CD4-positive, alpha-beta T cell (primary cell): ENCODE measurements around the gene TBC1D22A. TPM values are rescaled to one million over a fixed set of nuclear protein-coding genes. Genes with fewer than 3 reads are reported as not detected.

ENCODE experiments used
- ATAC-seq: fragments of 200-7000 bp; cut with Tn5 transposase; one replicate; pipeline ENCODE4 v1.10.0; 2022; ENCODE audit warnings: mild to moderate bottlenecking; ENCODE audit not compliant: poor library complexity
- CTCF ChIA-PET: fragments of 350-600 bp; sonication (Branson Sonifier 250); formaldehyde crosslinking; loops from one replicate; lab custom pipeline; 2021; ENCODE audit warnings: antibody characterized with exemption, inconsistent platforms; lab: Charles Lee
- POLR2A ChIA-PET: fragments of 350-600 bp; sonication (Branson Sonifier 250); formaldehyde crosslinking; loops from one replicate; lab custom pipeline; 2021; ENCODE audit warnings: antibody characterized with exemption, inconsistent platforms; lab: Charles Lee
- DNase-seq, 14 experiments: peaks; one replicate each; pipeline ENCODE4 v3.0.0-alpha.2; 2013 to 2020; ENCODE audit warnings: mixed read lengths in 2 of 14
- H3K27ac ChIP-seq, 2 donors: one replicate each; pipeline versions ENCODE4 v1.5.1 to v1.7.0; 2013; ENCODE audit warnings: low read length in 2 of 2, low read depth in 1 of 2, mild to moderate bottlenecking in 1 of 2
- H3K27me3 ChIP-seq, 2 experiments: 1 replicate in 1 of 2; 2 replicates in 1 of 2; pipeline versions ENCODE4 v1.6.1 to v1.7.0; 2013; ENCODE audit warnings: low read length in 2 of 2, control low read depth in 1 of 2, mild to moderate bottlenecking in 1 of 2, moderate library complexity in 1 of 2; ENCODE audit not compliant: insufficient read depth in 2 of 2, control insufficient read depth in 1 of 2
- H3K36me3 ChIP-seq: one replicate; pipeline ENCODE4 v1.6.1; 2013; ENCODE audit warnings: low read length, control low read depth; ENCODE audit not compliant: insufficient read depth
- H3K4me1 ChIP-seq: one replicate; pipeline ENCODE4 v1.6.1; 2013; ENCODE audit warnings: low read length, control low read depth; ENCODE audit not compliant: insufficient read depth
- H3K4me3 ChIP-seq: one replicate; pipeline ENCODE4 v1.5.1; 2013; ENCODE audit warnings: mild to moderate bottlenecking, low read length, moderate library complexity
- H3K9me3 ChIP-seq, 2 experiments: 1 replicate in 1 of 2; 2 replicates in 1 of 2; pipeline versions ENCODE4 v1.6.1 to v1.7.0; 2013; ENCODE audit warnings: low read length in 2 of 2, mild to moderate bottlenecking in 2 of 2, control low read depth in 1 of 2, moderate library complexity in 1 of 2; ENCODE audit not compliant: control insufficient read depth in 1 of 2, insufficient read depth in 1 of 2
- H3K27ac Mint-ChIP-seq: one replicate; pipeline ENCODE4 v1.8.0; 2020; ENCODE audit warnings: mixed read lengths
- H3K27me3 Mint-ChIP-seq: one replicate; pipeline ENCODE4 v1.8.0; 2021; ENCODE audit warnings: mixed read lengths
- H3K36me3 Mint-ChIP-seq: one replicate; pipeline ENCODE4 v1.8.0; 2021; ENCODE audit warnings: low read depth, mixed read lengths
- H3K4me1 Mint-ChIP-seq: one replicate; pipeline ENCODE4 v1.8.0; 2021; ENCODE audit warnings: low read depth, mixed read lengths
- H3K4me3 Mint-ChIP-seq: one replicate; pipeline ENCODE4 v1.8.0; 2020; ENCODE audit warnings: mild to moderate bottlenecking, mixed read lengths
- H3K9me3 Mint-ChIP-seq: one replicate; pipeline ENCODE4 v1.8.0; 2020; ENCODE audit warnings: mixed read lengths
- intact Hi-C, 2 experiments: fragments of 100-400 bp; cut with DNase I in 1 of 2; cut with micrococcal nuclease in 1 of 2; formaldehyde crosslinking; loops; one replicate each; pipeline versions ENCODE4 v1.15.1 to v1.9.0; 2023 to 2025; cut with DNase I, micrococcal nuclease
- total RNA-seq, 174 experiments: library from RNA in 2 of 174; stranded (reverse) in 2 of 174; gene quantifications; one replicate each; pipeline ENCODE4 v1.2.3 and lab custom pipeline; 2021 to 2026
- TF ChIP-seq, protein P1 (sequence below): fragments of 200-600 bp; IDR thresholded peaks from one replicate; pipeline ENCODE4 v1.8.0; 2022; ENCODE audit warnings: antibody characterized with exemption, mild to moderate bottlenecking

TBC1D22A gene
- total RNA-seq, 2 experiments from 2014 or later: 27.1 to 31.7 TPM

DNA sequence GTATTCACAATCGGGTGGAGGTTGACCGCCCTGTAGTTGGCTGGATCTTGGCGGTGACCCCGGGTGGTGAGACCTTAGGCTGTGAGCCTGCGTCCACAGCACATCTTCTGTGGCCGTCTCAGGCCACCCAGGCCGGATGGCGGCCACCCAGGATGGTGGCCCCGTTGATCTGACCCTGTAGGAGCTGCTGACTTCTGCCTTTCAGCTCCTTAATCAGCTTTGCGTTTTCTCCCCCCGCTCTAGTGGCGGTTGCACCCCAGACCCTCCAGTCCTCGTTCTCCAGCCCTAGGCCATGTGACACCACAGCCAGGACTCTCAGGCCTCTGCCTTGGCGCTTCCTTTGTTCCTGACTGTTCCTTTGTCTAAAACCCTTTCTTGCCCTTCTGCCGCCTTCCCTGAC, 244.0 kb downstream of the TBC1D22A start:
- Histone ChIP-seq H3K27ac (no peak overlapping the region), H3K4me1 (no peaks in the 10 kb centered on the region), H3K36me3 (peaks cover 40% of the 10 kb centered on the region), H3K4me3 (no peak overlapping the region), H3K27me3 (no peaks in the 10 kb centered on the region), H3K9me3 (no peaks in the 10 kb centered on the region)
- Mint-ChIP-seq H3K36me3 (peaks cover 7% of the 10 kb centered on the region), H3K27me3 (no peaks in the 10 kb centered on the region), H3K9me3 (no peaks in the 10 kb centered on the region), H3K4me3 (no peak overlapping the region), H3K27ac (no peak overlapping the region), H3K4me1 (no peaks in the 10 kb centered on the region)
- no peak for ATAC-seq
- TF ChIP-seq, protein P1, sequence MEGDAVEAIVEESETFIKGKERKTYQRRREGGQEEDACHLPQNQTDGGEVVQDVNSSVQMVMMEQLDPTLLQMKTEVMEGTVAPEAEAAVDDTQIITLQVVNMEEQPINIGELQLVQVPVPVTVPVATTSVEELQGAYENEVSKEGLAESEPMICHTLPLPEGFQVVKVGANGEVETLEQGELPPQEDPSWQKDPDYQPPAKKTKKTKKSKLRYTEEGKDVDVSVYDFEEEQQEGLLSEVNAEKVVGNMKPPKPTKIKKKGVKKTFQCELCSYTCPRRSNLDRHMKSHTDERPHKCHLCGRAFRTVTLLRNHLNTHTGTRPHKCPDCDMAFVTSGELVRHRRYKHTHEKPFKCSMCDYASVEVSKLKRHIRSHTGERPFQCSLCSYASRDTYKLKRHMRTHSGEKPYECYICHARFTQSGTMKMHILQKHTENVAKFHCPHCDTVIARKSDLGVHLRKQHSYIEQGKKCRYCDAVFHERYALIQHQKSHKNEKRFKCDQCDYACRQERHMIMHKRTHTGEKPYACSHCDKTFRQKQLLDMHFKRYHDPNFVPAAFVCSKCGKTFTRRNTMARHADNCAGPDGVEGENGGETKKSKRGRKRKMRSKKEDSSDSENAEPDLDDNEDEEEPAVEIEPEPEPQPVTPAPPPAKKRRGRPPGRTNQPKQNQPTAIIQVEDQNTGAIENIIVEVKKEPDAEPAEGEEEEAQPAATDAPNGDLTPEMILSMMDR: no peak
- ChIA-PET CTCF (no interaction called here), POLR2A (no interaction called here)
- DNase-seq: no peak
- intact Hi-C loops: no loop called here

DNA sequence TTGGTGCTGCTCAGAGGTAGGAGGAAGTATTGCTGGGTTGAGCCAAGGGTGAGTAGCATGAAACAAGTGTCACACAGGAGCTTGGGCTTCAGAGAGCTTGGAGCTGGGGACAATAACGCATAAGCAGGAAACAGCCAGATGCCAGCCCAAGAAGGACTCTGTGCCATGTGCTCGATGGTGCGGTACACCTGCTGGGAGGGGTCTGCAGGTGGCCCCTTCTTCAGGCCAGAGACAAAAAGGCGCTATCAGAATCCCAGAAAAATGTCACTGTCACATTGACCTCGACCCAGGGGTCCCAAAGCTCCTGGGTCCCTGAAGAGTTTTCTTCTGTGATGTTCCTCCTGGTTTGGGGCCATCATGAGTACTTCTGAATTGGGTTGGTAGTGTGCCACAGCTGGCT, 244.4 kb downstream of the TBC1D22A start:
- CTCF ChIA-PET: no interaction called here

DNA sequence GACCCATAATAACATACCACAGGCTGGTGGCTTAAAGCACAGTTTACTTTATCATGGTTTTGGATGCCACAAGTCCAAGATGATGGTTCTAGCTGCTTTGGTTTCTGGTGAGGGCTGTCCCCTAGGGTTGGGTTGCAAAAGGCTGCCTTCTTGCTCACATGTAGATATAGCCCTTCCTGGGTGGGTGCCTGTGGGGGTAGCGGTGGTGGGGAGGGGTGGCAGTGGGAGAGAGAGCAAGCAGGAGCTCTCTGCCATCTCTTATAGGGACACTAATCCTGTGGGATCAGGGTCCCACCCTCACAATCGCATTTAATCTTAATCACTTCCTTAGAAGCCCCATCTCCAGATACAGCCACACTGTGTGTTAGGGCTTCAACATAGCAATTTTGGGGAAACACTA, 245.0 kb downstream of the TBC1D22A start:
- H3K27ac Mint-ChIP-seq: no peak overlapping the region

More for the DNA sequence above, 244.4 kb downstream of the TBC1D22A start:
- no peak overlapping the region for H3K27ac ChIP-seq
- TF ChIP-seq, protein P1: no peak
- peaks cover 7% of the 10 kb centered on the region for H3K36me3 Mint-ChIP-seq
- intact Hi-C loops: no loop called here
- no peaks in the 10 kb centered on the region for H3K4me1 ChIP-seq
- no peak overlapping the region for H3K4me3 ChIP-seq
- H3K27me3 ChIP-seq: no peaks in the 10 kb centered on the region
- H3K9me3 ChIP-seq: no peaks in the 10 kb centered on the region
- H3K27me3 Mint-ChIP-seq: no peaks in the 10 kb centered on the region
- no peak overlapping the region for H3K27ac Mint-ChIP-seq
- DNase-seq (no peak), ATAC-seq (no peak)
- H3K4me3 Mint-ChIP-seq: no peak overlapping the region
- POLR2A ChIA-PET: no interaction called here
- no peaks in the 10 kb centered on the region for H3K4me1 Mint-ChIP-seq
- peaks cover 40% of the 10 kb centered on the region for H3K36me3 ChIP-seq
- H3K9me3 Mint-ChIP-seq: no peaks in the 10 kb centered on the region

More for the DNA sequence above, 245.0 kb downstream of the TBC1D22A start:
- peaks cover 11% of the 10 kb centered on the region for H3K36me3 Mint-ChIP-seq
- ATAC-seq (no peak), DNase-seq (no peak)
- H3K4me3 Mint-ChIP-seq: no peak overlapping the region
- no peaks in the 10 kb centered on the region for H3K4me1 Mint-ChIP-seq
- CTCF ChIA-PET: no interaction called here
- Histone ChIP-seq H3K27me3 (no peaks in the 10 kb centered on the region), H3K4me1 (no peaks in the 10 kb centered on the region), H3K36me3 (peaks cover 40% of the 10 kb centered on the region), H3K4me3 (no peak overlapping the region), H3K27ac (no peak overlapping the region), H3K9me3 (no peaks in the 10 kb centered on the region)
- TF ChIP-seq, protein P1: no peak
- H3K27me3 Mint-ChIP-seq: no peaks in the 10 kb centered on the region
- intact Hi-C loops: no loop called here
- no peaks in the 10 kb centered on the region for H3K9me3 Mint-ChIP-seq
- POLR2A ChIA-PET: no interaction called here
